ENCODE results near the gene SLC36A2. TPM values are rescaled to one million over a fixed set of nuclear protein-coding genes. Genes with fewer than 3 reads are reported as not detected.

Gene SLC36A2
- total RNA-seq, 1 donor from 2014 or later = not detected

DNA sequence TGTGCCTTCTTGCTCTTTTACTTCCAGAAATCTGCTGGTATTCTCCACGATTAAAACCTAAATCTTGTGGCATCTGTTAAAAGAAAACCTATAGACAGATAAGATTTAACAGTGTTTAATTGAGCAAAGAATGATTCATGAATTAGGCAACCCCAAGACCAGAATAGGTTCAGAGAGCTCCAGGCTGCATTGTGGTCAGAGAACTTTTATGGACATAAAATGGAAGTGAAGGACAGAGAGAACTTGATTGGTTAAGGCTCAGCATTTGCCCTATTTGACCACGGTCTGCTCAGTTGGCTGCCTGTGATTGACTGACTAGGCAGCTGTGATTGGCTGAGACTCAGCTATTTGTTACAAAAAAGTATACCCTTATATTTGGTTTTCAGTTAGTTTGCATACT lies 10.4 kb upstream of the SLC36A2 start:
- TF ChIP-seq, protein P1, sequence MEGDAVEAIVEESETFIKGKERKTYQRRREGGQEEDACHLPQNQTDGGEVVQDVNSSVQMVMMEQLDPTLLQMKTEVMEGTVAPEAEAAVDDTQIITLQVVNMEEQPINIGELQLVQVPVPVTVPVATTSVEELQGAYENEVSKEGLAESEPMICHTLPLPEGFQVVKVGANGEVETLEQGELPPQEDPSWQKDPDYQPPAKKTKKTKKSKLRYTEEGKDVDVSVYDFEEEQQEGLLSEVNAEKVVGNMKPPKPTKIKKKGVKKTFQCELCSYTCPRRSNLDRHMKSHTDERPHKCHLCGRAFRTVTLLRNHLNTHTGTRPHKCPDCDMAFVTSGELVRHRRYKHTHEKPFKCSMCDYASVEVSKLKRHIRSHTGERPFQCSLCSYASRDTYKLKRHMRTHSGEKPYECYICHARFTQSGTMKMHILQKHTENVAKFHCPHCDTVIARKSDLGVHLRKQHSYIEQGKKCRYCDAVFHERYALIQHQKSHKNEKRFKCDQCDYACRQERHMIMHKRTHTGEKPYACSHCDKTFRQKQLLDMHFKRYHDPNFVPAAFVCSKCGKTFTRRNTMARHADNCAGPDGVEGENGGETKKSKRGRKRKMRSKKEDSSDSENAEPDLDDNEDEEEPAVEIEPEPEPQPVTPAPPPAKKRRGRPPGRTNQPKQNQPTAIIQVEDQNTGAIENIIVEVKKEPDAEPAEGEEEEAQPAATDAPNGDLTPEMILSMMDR (IDR thresholded peaks at IDR 0.05; ENCODE audit: insufficient read depth, low read length, poor library complexity, severe bottlenecking) = no peak
- DNase-seq (ENCODE audit: low read depth) = no peak

DNA sequence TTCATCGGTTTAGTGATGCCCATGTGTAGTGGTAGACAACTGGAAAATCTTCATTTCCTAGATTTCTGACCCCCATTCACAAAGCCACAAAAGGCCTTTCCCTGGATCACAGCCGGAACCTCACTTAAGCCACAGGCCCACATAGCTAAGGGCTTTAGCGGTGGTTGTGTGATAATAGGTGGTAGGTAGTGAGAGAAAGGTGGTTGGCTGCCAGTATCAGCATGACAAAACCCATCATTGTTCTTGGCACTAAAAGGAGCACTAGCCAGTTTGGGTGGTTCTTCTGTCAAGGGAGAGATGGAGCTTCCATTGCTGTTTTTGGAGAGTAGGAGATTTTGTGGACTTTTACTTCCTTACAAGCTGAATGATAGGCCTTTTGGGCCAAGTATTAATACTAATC lies 9.7 kb upstream of the SLC36A2 start:
- DNase-seq (ENCODE audit: low read depth) = no peak
- Histone ChIP-seq H3K27me3 (ENCODE audit: control insufficient read depth, insufficient read depth, low read length) (no peaks in the 10 kb centered on the region), H3K4me3 (ENCODE audit: low read depth, low read length) (no peak overlapping the region), H3K36me3 (ENCODE audit: control insufficient read depth, insufficient read depth, low read length) (no peaks in the 10 kb centered on the region)
- TF ChIP-seq, protein P1 (IDR thresholded peaks at IDR 0.05; ENCODE audit: insufficient read depth, low read length, poor library complexity, severe bottlenecking) = no peak

More for the DNA sequence above, 10.4 kb upstream of the SLC36A2 start:
- Histone ChIP-seq H3K27me3 (ENCODE audit: control insufficient read depth, insufficient read depth, low read length) (no peaks in the 10 kb centered on the region), H3K4me3 (ENCODE audit: low read depth, low read length) (no peak overlapping the region), H3K36me3 (ENCODE audit: control insufficient read depth, insufficient read depth, low read length) (no peaks in the 10 kb centered on the region)

DNA sequence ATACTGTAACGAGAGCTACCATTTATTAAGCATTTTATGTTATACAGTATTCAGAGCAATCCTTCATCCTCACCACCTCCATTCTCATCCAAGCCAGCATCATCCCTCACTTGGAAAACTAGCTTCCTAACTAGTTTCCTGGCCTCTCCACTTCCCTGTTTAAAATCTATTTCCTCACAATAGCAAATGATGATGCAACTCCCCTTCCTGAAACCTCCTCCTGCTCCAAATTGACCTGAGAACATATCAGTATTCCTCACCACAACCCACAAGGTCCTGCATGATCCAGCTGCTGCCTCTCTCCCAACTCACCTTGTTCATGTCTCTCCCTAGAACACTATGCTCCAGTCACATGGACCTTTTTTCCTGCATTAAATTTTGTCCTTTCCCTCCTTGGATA lies 4.3 kb upstream of the SLC36A2 start:
- Histone ChIP-seq H3K4me3 (ENCODE audit: low read depth, low read length) (no peak overlapping the region), H3K36me3 (ENCODE audit: control insufficient read depth, insufficient read depth, low read length) (no peaks in the 10 kb centered on the region), H3K27me3 (ENCODE audit: control insufficient read depth, insufficient read depth, low read length) (no peaks in the 10 kb centered on the region)
- DNase-seq (ENCODE audit: low read depth) = no peak
- TF ChIP-seq, protein P1 (IDR thresholded peaks at IDR 0.05; ENCODE audit: insufficient read depth, low read length, poor library complexity, severe bottlenecking) = no peak

DNA sequence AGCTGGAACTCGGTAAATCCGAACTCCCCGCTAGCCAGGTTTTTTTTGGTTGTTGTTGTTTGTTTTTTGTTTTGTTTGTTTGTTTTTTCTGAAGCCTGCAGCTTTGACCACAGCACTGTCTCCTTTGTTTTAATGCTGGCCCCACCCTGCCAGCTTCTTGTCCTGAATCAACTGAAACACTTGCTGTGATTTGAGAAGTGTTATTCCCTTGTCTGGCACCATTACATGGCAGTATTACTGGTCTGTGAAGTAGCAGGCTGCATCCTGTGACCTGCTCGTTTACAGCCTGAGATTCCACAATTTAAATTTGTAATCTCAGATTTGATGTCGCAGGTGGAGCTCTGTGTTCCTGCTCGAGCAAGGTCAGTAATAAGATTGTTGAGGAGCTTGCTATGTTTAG lies 1.4 kb upstream of the SLC36A2 start:
- TF ChIP-seq, protein P1 (IDR thresholded peaks at IDR 0.05; ENCODE audit: insufficient read depth, low read length, poor library complexity, severe bottlenecking) = no peak
- H3K27me3 ChIP-seq (ENCODE audit: control insufficient read depth, insufficient read depth, low read length) = no peaks in the 10 kb centered on the region
- DNase-seq (ENCODE audit: low read depth) = no peak

DNA sequence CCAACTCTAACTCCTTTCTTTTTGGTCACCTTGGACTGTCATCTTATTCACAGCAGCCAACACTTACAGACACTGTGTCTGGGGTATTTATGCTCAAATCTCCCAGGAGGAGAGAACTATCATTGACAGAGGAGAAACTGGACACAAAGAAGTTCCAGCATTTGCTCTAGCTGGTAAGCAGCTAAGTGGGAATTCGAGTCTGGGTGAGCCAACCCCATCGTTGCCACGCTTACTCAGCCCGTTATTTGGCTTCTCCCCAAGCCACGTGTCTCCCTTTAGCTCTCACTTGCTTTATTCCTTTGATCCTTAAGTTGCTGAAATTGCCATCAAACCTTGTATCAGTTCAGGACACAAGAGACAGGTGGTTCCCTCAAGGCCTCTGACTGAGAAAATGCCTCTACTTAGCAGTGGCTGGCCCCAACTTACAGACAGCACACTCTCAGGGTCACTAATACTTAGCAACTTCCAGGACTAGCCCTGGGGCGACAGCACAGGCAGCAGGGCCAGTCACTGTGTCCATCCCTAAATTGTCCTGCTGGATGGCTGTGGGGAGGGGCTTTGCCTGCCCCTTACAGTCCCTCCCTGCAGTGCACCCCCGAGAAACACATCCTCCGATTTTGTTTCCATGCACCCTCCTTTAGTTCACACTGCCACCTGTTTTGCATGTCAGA lies 1.4 kb downstream of the SLC36A2 start:
- H3K4me3 ChIP-seq (ENCODE audit: low read depth, low read length) = no peak overlapping the region
- TF ChIP-seq, protein P1 (IDR thresholded peaks at IDR 0.05; ENCODE audit: insufficient read depth, low read length, poor library complexity, severe bottlenecking) = no peak
- H3K36me3 ChIP-seq (ENCODE audit: control insufficient read depth, insufficient read depth, low read length) = no peaks in the 10 kb centered on the region
- DNase-seq (ENCODE audit: low read depth) = no peak
- no peaks in the 10 kb centered on the region for H3K27me3 ChIP-seq (ENCODE audit: control insufficient read depth, insufficient read depth, low read length)

More for the DNA sequence above, 1.4 kb upstream of the SLC36A2 start:
- no peak overlapping the region for H3K4me3 ChIP-seq (ENCODE audit: low read depth, low read length)
- no peaks in the 10 kb centered on the region for H3K36me3 ChIP-seq (ENCODE audit: control insufficient read depth, insufficient read depth, low read length)
